Dendritic cell treated with granulocyte-macrophage colony-stimulating factor and Interleukin-4, amounts not matched to agents 40 ng/mL and 50 ng/mL, for 4 days (primary cell): ENCODE measurements around the gene BDNF.

Experiments
- H3K27ac Mint-ChIP-seq: one replicate; pipeline ENCODE4 v1.8.0; 2022; ENCODE audit warnings: mild to moderate bottlenecking, mixed read lengths
- H3K27me3 Mint-ChIP-seq: one replicate; pipeline ENCODE4 v1.8.0; 2022; ENCODE audit warnings: mild to moderate bottlenecking, mixed read lengths
- H3K36me3 Mint-ChIP-seq: one replicate; pipeline ENCODE4 v1.8.0; 2022; ENCODE audit warnings: low read depth, mixed read lengths
- H3K4me1 Mint-ChIP-seq: one replicate; pipeline ENCODE4 v1.8.0; 2022; ENCODE audit warnings: low read depth, mixed read lengths
- H3K4me3 Mint-ChIP-seq: one replicate; pipeline ENCODE4 v1.8.0; 2022; ENCODE audit warnings: mild to moderate bottlenecking, moderate library complexity, mixed read lengths
- H3K9me3 Mint-ChIP-seq: one replicate; pipeline ENCODE4 v1.8.0; 2022; ENCODE audit warnings: mixed read lengths
- intact Hi-C: fragments of 100-400 bp; cut with micrococcal nuclease; formaldehyde crosslinking; loops from one replicate; pipeline ENCODE4 v1.15.0; 2022

BDNF gene

DNA sequence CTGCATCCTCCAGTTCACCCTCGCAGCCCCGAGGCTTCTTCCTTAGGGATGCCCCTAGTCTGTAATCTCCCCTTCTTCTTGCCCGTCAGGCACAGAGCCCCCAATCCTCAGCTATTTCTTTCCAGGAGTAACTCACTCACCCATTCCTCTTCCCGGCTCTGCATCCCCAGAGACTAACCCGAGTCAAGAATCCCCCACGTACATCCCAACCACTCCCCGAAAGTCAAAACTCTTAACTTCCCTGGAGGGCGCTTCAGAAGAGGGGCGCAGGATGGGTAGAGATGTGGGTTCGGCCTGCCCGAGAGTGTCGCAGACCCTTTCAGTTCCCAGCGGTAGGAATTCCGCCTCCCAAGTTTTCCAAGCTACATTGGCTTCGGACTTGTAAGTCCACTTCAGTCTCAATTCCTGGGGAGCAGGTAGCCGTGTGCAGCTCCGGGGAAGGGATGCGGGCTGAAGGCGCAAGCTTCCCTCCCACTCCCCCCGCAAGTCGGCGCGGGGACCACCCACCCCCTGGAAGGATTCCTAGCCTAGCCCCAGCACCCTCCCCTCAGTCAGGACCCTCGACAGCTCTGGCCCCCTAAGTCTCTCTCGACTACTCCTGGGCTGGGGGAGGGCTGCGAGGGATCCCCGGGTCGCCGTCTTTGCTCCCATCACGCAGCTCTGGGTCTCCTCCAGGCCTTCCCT is 871 bp downstream of the BDNF start:
- intact Hi-C loops: loop anchor here (2.0 to 5.0 kb wide), 3 partner anchors 833 to 1633 kb away; no protein-coding TSS in a partner anchor
- Mint-ChIP-seq H3K4me3 (no peak overlapping the region), H3K9me3 (no peaks in the 10 kb centered on the region), H3K27ac (no peak overlapping the region), H3K36me3 (no peaks in the 10 kb centered on the region), H3K27me3 (peaks cover 70% of the 10 kb centered on the region), H3K4me1 (peaks cover 24% of the 10 kb centered on the region)

DNA sequence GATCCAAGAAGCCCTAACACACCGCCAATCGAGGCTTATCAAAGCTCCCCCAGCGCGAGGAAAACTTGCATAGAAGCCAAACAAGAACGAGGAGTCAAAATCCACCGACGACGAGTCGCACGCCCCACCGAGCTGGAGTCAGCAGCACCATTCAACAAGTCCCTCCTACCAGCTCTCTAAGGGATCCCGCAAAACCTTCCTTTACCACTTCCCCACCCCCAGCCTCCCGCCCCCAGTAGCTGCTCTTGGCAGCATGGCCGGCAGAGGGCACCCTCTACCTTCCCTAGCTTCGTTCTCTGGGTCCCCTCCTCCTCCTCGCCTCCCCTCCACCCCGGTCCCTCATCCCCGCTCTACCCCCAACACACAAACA is 1.4 kb downstream of the BDNF start:
- no peak overlapping the region for H3K27ac Mint-ChIP-seq

GRCh38 chr11:27697679-27698275 is 2.5 kb downstream of the BDNF start:
- intact Hi-C loops: loop anchor here (2.0 to 5.0 kb wide), 3 partner anchors 835 to 1635 kb away; no protein-coding TSS in a partner anchor
- Mint-ChIP-seq H3K27me3 (peaks cover 61% of the 10 kb centered on the region), H3K9me3 (no peaks in the 10 kb centered on the region), H3K27ac (no peak overlapping the region), H3K4me1 (peaks cover 24% of the 10 kb centered on the region), H3K4me3 (no peak overlapping the region), H3K36me3 (no peaks in the 10 kb centered on the region)

More for the DNA sequence above, 1.4 kb downstream of the BDNF start:
- H3K27me3 Mint-ChIP-seq: peaks cover 69% of the 10 kb centered on the region
- intact Hi-C loops: loop anchor here (2.0 to 5.0 kb wide), 3 partner anchors 833 to 1633 kb away; no protein-coding TSS in a partner anchor
- H3K36me3 Mint-ChIP-seq: no peaks in the 10 kb centered on the region
- H3K4me3 Mint-ChIP-seq: no peak overlapping the region
- no peaks in the 10 kb centered on the region for H3K9me3 Mint-ChIP-seq
- H3K4me1 Mint-ChIP-seq: peaks cover 24% of the 10 kb centered on the region

GRCh38 chr11:27696961-27697360 is 3.3 kb downstream of the BDNF start:
- Mint-ChIP-seq H3K36me3 (no peaks in the 10 kb centered on the region), H3K27me3 (peaks cover 54% of the 10 kb centered on the region), H3K4me1 (peaks cover 24% of the 10 kb centered on the region), H3K4me3 (no peak overlapping the region), H3K27ac (no peak overlapping the region), H3K9me3 (no peaks in the 10 kb centered on the region)
- intact Hi-C loops: loop anchor here (5.0 kb wide), 2 partner anchors 835 to 1635 kb away; no protein-coding TSS in a partner anchor

DNA sequence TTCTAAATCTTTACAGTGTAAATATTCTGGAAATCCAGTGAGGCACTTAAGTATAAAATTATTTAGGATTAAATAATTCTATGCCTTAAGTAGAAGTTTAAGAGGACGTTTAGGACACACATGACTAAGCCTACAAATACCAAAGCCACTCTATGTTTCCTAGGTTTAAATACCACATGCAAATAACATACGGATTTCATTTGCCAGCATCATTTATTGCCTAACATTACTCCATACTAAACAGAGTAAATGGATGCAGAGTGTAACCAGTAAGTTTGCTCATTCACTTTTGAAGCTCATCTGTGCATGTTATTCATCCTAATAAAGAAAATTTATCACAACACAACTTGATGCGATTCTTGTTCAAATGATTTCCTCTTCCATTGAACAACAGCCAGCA is 4.1 kb downstream of the BDNF start:
- intact Hi-C loops: loop anchor here (5.0 kb wide), 2 partner anchors 836 to 1636 kb away; no protein-coding TSS in a partner anchor

DNA sequence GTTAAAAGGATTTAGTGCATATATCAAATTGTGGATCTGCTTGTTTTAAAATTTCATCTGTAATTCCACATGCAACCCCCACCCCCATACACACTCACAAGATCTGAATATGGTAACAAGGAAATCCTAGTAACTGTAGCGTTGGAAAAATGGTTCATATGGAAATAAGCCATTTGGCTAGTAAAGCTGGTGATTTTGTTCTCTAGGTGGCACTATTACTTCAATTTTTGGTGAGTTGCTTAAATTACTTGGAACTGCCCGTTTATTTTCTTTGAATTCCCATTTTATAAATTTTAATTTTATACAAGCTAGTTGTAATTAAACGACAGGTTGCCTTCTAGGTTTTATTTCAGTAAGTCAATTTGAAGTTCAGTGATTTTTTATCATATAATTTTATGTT is 5.3 kb downstream of the BDNF start:
- Mint-ChIP-seq H3K4me3 (no peak overlapping the region), H3K27ac (no peak overlapping the region), H3K27me3 (peaks cover 37% of the 10 kb centered on the region), H3K4me1 (peaks cover 13% of the 10 kb centered on the region), H3K36me3 (no peaks in the 10 kb centered on the region), H3K9me3 (no peaks in the 10 kb centered on the region)
- intact Hi-C loops: loop anchor here (5.0 kb wide), 2 partner anchors 837 to 1637 kb away; no protein-coding TSS in a partner anchor

More for the DNA sequence above, 4.1 kb downstream of the BDNF start:
- Mint-ChIP-seq H3K36me3 (no peaks in the 10 kb centered on the region), H3K4me3 (no peak overlapping the region), H3K4me1 (peaks cover 20% of the 10 kb centered on the region), H3K9me3 (no peaks in the 10 kb centered on the region), H3K27me3 (peaks cover 46% of the 10 kb centered on the region), H3K27ac (no peak overlapping the region)

- H3K36me3 Mint-ChIP-seq: no peaks in the 10 kb centered on the region
- H3K27me3 Mint-ChIP-seq: peaks cover 21% of the 10 kb centered on the region
- H3K4me3 Mint-ChIP-seq: no peak overlapping the region
- no peaks in the 10 kb centered on the region for H3K4me1 Mint-ChIP-seq
- no peaks in the 10 kb centered on the region for H3K9me3 Mint-ChIP-seq
- no peak overlapping the region for H3K27ac Mint-ChIP-seq
- intact Hi-C loops: no loop called here
Observed at GRCh38 chr11:27693398-27693797, 6.9 kb downstream of the BDNF start.

- H3K27ac Mint-ChIP-seq: no peak overlapping the region
- H3K36me3 Mint-ChIP-seq: no peaks in the 10 kb centered on the region
- peaks cover 19% of the 10 kb centered on the region for H3K27me3 Mint-ChIP-seq
- H3K4me3 Mint-ChIP-seq: no peak overlapping the region
- intact Hi-C loops: no loop called here
- no peaks in the 10 kb centered on the region for H3K9me3 Mint-ChIP-seq
- H3K4me1 Mint-ChIP-seq: no peaks in the 10 kb centered on the region
Observed at GRCh38 chr11:27692781-27693180, 7.5 kb downstream of the BDNF start.

DNA sequence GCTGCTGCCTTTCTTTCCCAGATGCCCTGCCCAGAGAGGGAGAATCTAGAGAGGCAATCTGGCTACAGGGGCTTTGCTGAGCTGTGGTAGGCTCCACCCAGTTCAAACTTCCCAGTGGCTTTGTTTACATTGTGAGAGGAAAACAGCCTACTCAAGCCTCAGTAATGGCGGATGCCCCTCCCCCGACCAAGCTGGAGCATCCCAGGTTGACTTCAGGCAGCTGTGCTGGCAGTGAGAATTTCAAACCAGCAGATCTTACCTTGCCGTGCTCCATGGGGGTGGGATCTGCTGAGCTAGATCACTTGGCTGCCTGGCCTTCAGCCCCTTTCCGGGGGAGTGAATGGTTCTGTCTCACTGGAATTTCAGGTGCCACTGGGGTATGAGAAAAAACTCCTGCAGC is 12.2 kb downstream of the BDNF start:
- H3K4me3 Mint-ChIP-seq: no peak overlapping the region
- intact Hi-C loops: no loop called here
- no peaks in the 10 kb centered on the region for H3K36me3 Mint-ChIP-seq
- H3K27ac Mint-ChIP-seq: no peak overlapping the region
- no peaks in the 10 kb centered on the region for H3K9me3 Mint-ChIP-seq
- no peaks in the 10 kb centered on the region for H3K4me1 Mint-ChIP-seq
- H3K27me3 Mint-ChIP-seq: no peaks in the 10 kb centered on the region

DNA sequence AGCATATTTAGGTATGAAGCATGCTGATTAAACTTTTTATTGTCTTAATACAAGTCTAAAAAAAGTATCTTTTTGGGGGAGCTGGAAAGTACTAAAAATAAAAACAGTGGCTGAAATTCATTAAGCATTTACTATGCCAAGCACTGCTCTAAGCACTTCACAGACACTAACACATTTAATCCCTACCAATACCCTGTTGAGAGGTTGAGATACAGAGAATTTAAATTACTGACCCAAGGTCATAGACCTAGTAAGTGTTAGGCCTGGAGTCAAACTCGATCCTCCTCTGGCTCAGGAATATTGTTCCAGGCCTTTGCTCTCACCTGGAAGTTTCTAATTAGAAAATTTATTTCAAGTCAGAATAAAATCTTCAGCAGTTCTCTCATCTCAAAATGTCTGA is 18.6 kb downstream of the BDNF start:
- no peaks in the 10 kb centered on the region for H3K27me3 Mint-ChIP-seq
- H3K4me1 Mint-ChIP-seq: no peaks in the 10 kb centered on the region
- no peaks in the 10 kb centered on the region for H3K36me3 Mint-ChIP-seq
- intact Hi-C loops: no loop called here
- H3K27ac Mint-ChIP-seq: no peak overlapping the region
- H3K4me3 Mint-ChIP-seq: no peak overlapping the region
- H3K9me3 Mint-ChIP-seq: no peaks in the 10 kb centered on the region

- H3K36me3 Mint-ChIP-seq: no peaks in the 10 kb centered on the region
- H3K4me1 Mint-ChIP-seq: no peaks in the 10 kb centered on the region
- H3K9me3 Mint-ChIP-seq: no peaks in the 10 kb centered on the region
- intact Hi-C loops: no loop called here
- H3K4me3 Mint-ChIP-seq: no peak overlapping the region
- no peak overlapping the region for H3K27ac Mint-ChIP-seq
- H3K27me3 Mint-ChIP-seq: no peaks in the 10 kb centered on the region
Observed at GRCh38 chr11:27679136-27680015, 20.9 kb downstream of the BDNF start.

- no peak overlapping the region for H3K27ac Mint-ChIP-seq
- no peaks in the 10 kb centered on the region for H3K36me3 Mint-ChIP-seq
- no peaks in the 10 kb centered on the region for H3K4me1 Mint-ChIP-seq
- H3K4me3 Mint-ChIP-seq: no peak overlapping the region
- no peaks in the 10 kb centered on the region for H3K9me3 Mint-ChIP-seq
- intact Hi-C loops: no loop called here
- H3K27me3 Mint-ChIP-seq: no peaks in the 10 kb centered on the region
Observed at GRCh38 chr11:27678242-27678641, 22.0 kb downstream of the BDNF start.

GRCh38 chr11:27677108-27677507 is 23.1 kb downstream of the BDNF start:
- Mint-ChIP-seq H3K27me3 (no peaks in the 10 kb centered on the region), H3K9me3 (no peaks in the 10 kb centered on the region), H3K36me3 (no peaks in the 10 kb centered on the region), H3K4me1 (no peaks in the 10 kb centered on the region), H3K4me3 (no peak overlapping the region), H3K27ac (no peak overlapping the region)
- intact Hi-C loops: no loop called here
